HG03571 (cell line): ENCODE data around the gene OPN5.
A peak's percentile ranks its signal among the peaks of the same experiment; 100 is the strongest.

Source experiments
- ATAC-seq: cut with Tn5 transposase; IDR thresholded peaks from one replicate; pipeline ENCODE4 v1.9.1; 2021; ENCODE audit not compliant: unreplicated experiment

Gene OPN5

DNA sequence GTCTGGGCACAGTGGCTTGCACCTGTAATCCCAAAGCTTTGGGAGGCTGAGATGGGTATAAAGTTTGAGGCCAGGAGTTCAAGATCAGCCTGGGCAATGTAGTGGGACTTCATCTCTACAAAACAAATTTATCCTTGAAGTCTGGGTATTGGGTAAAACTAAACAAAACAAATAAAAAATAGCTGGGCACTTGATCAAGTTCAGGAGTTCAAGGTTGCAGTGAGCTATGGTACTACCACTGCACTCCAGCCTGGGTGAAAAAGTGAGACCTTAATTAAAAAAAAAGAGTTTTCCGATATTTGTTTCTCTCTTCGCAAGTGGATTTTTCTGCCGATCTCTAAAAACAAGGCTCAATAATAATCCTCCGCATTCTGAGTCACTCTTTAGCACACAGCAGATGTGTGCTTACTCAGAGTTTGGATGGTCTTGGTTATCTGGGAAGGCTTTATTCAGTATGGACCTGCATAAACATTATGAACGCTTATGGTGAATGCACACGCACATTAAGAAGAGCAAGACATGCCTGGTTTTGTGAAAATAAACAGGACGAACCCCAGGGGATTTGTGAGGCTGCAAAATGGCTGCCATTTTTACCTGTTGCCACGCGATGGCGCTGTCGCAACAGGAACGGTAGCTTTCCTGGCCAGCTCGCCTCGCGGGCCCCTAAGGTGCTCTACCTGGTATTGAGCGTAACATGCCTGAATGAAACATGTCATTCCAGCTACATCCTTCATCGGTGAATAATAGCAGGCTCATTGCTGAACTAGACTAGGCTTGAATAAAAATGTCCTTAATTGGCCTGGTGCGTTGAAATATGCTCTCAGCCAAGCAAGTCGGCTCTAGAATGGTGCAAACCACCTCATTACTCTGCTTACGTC, 6.0 kb downstream of the OPN5 start:
- ATAC-seq: peak; percentile 82

GRCh38 chr6:47788498-47788884, 6.7 kb downstream of the OPN5 start:
- ATAC-seq: no peak

DNA sequence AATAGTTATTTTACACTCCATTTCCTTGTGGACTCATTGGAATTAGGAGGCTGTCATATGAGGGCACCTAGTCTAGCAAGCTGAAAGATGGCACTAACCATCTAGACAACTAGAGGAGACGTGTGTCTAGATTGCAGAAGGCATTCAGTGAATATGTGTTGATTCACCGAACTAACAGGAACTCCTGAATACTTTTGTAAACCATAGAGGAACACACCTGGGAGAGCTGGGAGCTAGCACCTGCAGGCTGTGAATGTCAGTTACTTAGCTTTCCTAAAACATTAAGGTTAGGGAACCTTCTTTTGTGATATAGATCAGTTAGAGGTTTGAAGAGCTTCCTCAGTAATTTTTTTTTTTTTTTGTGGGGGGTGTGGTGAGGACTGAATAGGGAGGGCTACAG, 7.7 kb downstream of the OPN5 start:
- ATAC-seq: no peak

GRCh38 chr6:47792216-47792733, 10.4 kb downstream of the OPN5 start:
- ATAC-seq: no peak

- ATAC-seq: no peak
Observed at GRCh38 chr6:47794577-47795135, 12.8 kb downstream of the OPN5 start.

GRCh38 chr6:47801984-47802383, 20.2 kb downstream of the OPN5 start:
- no peak for ATAC-seq

GRCh38 chr6:47804821-47805220, 23.0 kb downstream of the OPN5 start:
- ATAC-seq: no peak

GRCh38 chr6:47809873-47810272, 28.0 kb downstream of the OPN5 start:
- no peak for ATAC-seq

DNA sequence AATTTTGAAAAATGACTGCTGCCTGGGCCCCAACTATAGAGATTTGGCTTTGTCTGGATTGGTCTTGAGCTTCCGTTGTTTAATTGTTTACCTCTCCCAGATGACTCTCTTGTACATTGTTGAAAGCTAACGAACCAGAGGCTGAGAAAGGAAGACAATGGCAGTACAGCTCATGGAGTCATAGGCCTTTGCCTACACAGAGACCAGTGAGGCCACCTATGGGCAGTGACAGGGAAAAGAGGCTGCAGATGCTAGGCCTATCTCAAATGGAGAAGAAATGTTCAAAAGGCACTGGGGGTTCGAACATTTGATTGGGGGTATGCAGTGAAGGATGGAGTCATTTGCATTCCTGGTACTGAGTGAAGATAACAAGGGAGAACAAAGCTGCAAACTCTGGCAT, 29.1 kb downstream of the OPN5 start:
- no peak for ATAC-seq

DNA sequence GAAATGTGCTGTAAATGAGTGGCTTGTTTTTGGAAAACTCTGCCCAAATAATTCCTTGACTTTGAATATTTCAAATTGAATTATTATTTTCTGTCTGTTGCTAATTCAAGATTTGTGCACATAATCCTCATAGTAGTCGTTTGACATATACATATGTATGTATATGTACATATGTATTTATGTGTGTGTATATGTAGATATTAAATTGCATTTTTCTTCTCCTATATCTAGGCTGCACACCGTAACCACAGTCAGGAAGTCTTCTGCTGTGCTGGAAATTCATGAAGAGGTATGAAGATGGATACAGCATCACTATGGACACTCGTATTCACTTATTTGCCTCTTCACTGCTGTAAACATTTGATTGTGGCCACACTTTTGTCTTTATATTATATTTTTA, 29.6 kb downstream of the OPN5 start:
- no peak for ATAC-seq

GRCh38 chr6:47817749-47818148, 35.9 kb downstream of the OPN5 start:
- no peak for ATAC-seq

GRCh38 chr6:47819461-47819860, 37.6 kb downstream of the OPN5 start:
- ATAC-seq: no peak

DNA sequence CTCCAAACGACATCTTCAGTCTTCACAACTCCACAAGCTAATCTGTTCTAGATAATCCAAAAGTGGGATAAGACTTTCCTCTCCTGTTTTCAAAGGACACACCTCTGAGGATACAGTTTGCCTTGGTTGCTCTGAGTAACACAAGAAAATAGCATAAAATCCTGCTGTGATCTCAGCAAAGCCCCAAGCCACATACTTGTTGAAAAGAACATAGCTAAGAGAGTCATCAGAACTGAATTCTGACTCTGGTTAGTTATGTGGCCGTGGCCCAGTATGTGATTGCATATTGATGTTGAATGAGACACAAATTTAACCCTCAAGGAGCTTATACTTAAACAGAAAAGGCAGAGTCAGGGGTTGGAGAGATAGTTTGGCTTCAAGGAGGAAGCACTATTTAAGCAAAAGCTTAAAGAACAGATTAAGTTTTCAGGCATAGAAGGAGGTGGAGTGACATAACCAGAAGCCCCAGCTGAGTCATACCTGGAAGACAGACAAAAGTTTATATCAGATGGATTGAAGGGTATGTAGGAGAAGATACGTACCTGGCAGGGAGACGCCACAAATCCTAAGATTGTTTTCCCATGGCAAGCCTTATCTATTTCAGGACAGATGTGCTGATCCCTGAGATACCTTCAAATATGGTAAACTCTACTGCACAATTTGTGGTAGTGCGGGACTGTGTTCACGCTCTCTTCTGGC, 41.2 kb downstream of the OPN5 start:
- ATAC-seq: no peak

DNA sequence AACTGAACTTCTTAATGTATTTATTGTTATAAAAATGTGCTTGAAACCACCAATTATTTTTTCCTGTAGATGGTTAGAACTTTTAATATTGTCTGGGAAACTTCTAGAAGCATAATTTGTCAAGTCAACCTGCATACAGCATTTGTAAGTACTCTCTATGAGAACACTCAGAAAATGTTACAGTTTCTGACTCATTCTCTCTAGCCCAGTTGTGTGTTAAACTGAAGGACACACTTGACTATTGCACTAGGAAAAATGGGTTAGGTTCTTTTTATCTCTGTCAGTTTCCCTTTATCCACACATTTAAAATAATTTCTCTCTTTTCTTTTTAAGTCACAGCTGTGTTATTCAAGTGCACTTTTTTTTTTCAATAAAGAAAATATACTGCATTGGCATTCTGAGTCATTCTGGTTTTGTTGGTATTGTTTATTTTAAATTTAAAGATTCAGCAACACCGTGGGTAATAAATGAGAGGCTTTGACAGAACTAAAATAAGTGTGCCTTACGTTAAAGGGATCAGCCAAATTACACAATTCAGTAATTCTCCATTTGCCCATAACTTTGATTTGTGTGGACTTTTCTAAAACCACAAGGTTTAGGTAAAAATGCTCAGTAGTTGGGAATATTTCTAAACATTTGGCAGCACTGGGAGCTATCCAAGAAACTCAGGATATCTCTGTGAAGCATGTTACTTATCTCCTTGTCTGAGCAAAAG, 50.7 kb downstream of the OPN5 start:
- no peak for ATAC-seq

DNA sequence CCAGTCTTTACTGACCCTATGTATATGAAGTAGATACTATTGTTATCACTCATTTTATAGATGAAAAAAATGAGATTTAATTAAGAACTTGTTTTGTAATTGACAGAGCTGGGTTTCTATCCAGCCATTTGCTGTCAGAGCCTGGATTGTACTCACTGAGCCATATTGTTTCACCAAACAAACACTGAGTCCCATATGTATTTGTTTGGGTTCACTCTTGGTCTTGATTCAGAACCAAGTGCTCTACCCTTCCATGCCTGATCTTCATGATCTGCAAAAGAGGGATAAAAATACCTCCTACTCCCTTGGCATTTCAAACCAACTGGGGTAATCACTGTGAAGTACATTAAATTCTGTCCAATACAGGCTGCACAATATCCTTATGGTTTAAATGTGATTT, 52.4 kb downstream of the OPN5 start:
- no peak for ATAC-seq

- no peak for ATAC-seq
Observed at GRCh38 chr6:47836046-47836445, 54.2 kb downstream of the OPN5 start.

DNA sequence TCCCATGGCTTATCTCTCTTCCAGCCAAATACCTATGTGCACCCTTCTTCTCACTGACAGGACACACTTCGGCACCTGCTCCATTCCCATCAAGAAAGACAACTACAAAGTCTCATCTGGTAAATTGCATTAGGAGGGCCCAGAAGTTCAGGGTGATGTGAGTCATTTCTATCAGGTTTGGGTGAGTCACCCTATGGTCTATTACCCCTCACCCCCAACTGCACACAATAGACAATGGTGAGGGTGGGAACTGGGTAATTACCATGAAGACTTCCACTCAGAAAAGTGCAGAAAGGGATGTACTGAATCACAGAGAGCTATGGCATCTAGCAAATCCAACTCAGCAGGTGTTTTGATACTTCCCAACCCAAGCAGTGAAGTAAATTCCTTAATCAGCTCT, 54.8 kb downstream of the OPN5 start:
- ATAC-seq: no peak

- no peak for ATAC-seq
Observed at GRCh38 chr6:47839645-47840044, 57.8 kb downstream of the OPN5 start.

- ATAC-seq: no peak
Observed at GRCh38 chr6:47844881-47845280, 63.0 kb downstream of the OPN5 start.

DNA sequence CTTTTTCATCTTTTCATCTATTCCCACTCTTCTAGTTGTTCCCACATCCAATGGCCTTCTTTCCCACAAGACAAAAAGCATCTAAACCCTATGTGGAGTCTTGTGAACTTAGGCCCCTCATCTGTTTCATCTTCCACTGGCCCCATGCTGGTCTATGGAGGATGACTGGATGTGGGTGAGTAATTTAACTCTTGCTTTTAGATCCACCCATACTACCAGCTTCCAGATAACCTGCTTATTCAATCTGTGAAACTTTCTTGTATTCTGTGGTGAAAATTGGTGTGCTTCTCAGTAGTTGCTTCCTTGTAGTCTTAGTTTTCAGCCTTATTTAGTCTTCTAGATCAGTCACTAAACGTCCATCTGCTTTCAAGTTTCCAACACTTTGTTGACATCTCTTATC, 64.9 kb downstream of the OPN5 start:
- ATAC-seq: no peak

- ATAC-seq: no peak
Observed at GRCh38 chr6:47851091-47851490, 69.3 kb downstream of the OPN5 start.
